ENCODE data around the gene PDXDC1. TPM values are rescaled to one million over a fixed set of nuclear protein-coding genes. Genes with fewer than 3 reads are reported as not detected.
"Not testable (repeated sequence)": the region's sequence is repeated elsewhere in the genome, so short reads cannot be mapped to it uniquely, and the experiment has no call there.

Gene PDXDC1
- total RNA-seq, 1 donor from 2014 or later, result 36.0 TPM

GRCh38 chr16:15149260-15149659 is 174.4 kb downstream of the PDXDC1 start:
- H3K27ac ChIP-seq (ENCODE audit: low read depth, low read length); H3K9ac ChIP-seq (ENCODE audit: low read depth in 1 of 3, low read length in 3 of 3): not testable (repeated sequence)

DNA sequence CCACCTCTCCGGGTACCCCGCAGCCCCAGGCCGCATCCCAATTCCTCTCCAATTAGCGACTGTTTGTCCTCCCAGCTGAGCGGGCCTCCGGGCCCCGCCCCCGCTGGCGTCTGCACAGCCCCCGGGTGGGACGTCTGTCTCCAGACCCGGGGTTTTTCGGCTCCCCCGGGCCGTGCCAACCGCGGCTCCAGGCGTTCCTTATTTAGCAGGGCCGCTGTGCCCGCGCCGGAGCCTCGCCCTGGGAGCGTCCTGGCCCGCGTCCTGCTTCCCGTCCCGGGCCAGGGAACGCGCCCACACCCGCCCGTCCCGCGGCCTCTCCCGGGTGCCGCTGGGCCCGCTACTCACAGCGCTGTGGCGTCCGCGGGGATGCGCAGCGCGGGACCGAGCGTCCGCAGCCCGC is 179.2 kb downstream of the PDXDC1 start:
- H3K27me3 ChIP-seq (ENCODE audit: control insufficient read depth in 3 of 3, insufficient read depth in 3 of 3, low read length in 3 of 3); H3K27ac ChIP-seq (ENCODE audit: low read depth, low read length); H3K36me3 ChIP-seq (ENCODE audit: control insufficient read depth in 3 of 3, insufficient read depth in 3 of 3, low read length in 3 of 3); H3K9me3 ChIP-seq (ENCODE audit: control insufficient read depth in 3 of 3, low read length in 3 of 3); H3K4me1 ChIP-seq (ENCODE audit: control insufficient read depth in 3 of 3, insufficient read depth in 3 of 3, low read length in 3 of 3): not testable (repeated sequence)
- H3K9ac ChIP-seq (ENCODE audit: low read depth in 1 of 3, low read length in 3 of 3), result peak overlapping the region in 2 of 3 donors; percentile 50 to 62
- H3K4me3 ChIP-seq (ENCODE audit: low read length in 3 of 3), result peak overlapping the region in 2 of 3 donors; percentile 54 to 56

More at GRCh38 chr16:15149260-15149659, 174.4 kb downstream of the PDXDC1 start:
- peaks cover 21 to 38% (median 34%) of the 10 kb centered on the region in 3 donors for H3K4me1 ChIP-seq (ENCODE audit: control insufficient read depth in 3 of 3, insufficient read depth in 3 of 3, low read length in 3 of 3)
- H3K9me3 ChIP-seq (ENCODE audit: control insufficient read depth in 3 of 3, low read length in 3 of 3); H3K4me3 ChIP-seq (ENCODE audit: low read length in 3 of 3); H3K27me3 ChIP-seq (ENCODE audit: control insufficient read depth in 3 of 3, insufficient read depth in 3 of 3, low read length in 3 of 3); H3K36me3 ChIP-seq (ENCODE audit: control insufficient read depth in 3 of 3, insufficient read depth in 3 of 3, low read length in 3 of 3): not testable (repeated sequence)

- not testable (repeated sequence) for H3K4me1 ChIP-seq (ENCODE audit: control insufficient read depth in 3 of 3, insufficient read depth in 3 of 3, low read length in 3 of 3); H3K4me3 ChIP-seq (ENCODE audit: low read length in 3 of 3); H3K27ac ChIP-seq (ENCODE audit: low read depth, low read length); H3K36me3 ChIP-seq (ENCODE audit: control insufficient read depth in 3 of 3, insufficient read depth in 3 of 3, low read length in 3 of 3); H3K27me3 ChIP-seq (ENCODE audit: control insufficient read depth in 3 of 3, insufficient read depth in 3 of 3, low read length in 3 of 3); H3K9me3 ChIP-seq (ENCODE audit: control insufficient read depth in 3 of 3, low read length in 3 of 3)
- peak overlapping the region in 1 of 3 donors; percentile 33 for H3K9ac ChIP-seq (ENCODE audit: low read depth in 1 of 3, low read length in 3 of 3)
Observed at GRCh38 chr16:15154650-15155562, 180.1 kb downstream of the PDXDC1 start.

- H3K9ac ChIP-seq (ENCODE audit: low read depth in 1 of 3, low read length in 3 of 3), result not testable (repeated sequence)
Observed at GRCh38 chr16:15157644-15158043, 182.8 kb downstream of the PDXDC1 start.

GRCh38 chr16:15159671-15160070 is 184.8 kb downstream of the PDXDC1 start:
- not testable (repeated sequence) for H3K9ac ChIP-seq (ENCODE audit: low read depth in 1 of 3, low read length in 3 of 3); H3K4me3 ChIP-seq (ENCODE audit: low read length in 3 of 3); H3K27me3 ChIP-seq (ENCODE audit: control insufficient read depth in 3 of 3, insufficient read depth in 3 of 3, low read length in 3 of 3); H3K36me3 ChIP-seq (ENCODE audit: control insufficient read depth in 3 of 3, insufficient read depth in 3 of 3, low read length in 3 of 3); H3K27ac ChIP-seq (ENCODE audit: low read depth, low read length); H3K4me1 ChIP-seq (ENCODE audit: control insufficient read depth in 3 of 3, insufficient read depth in 3 of 3, low read length in 3 of 3); H3K9me3 ChIP-seq (ENCODE audit: control insufficient read depth in 3 of 3, low read length in 3 of 3)

More at GRCh38 chr16:15157644-15158043, 182.8 kb downstream of the PDXDC1 start:
- H3K9me3 ChIP-seq (ENCODE audit: control insufficient read depth in 3 of 3, low read length in 3 of 3); H3K4me3 ChIP-seq (ENCODE audit: low read length in 3 of 3); H3K27me3 ChIP-seq (ENCODE audit: control insufficient read depth in 3 of 3, insufficient read depth in 3 of 3, low read length in 3 of 3); H3K27ac ChIP-seq (ENCODE audit: low read depth, low read length); H3K4me1 ChIP-seq (ENCODE audit: control insufficient read depth in 3 of 3, insufficient read depth in 3 of 3, low read length in 3 of 3); H3K36me3 ChIP-seq (ENCODE audit: control insufficient read depth in 3 of 3, insufficient read depth in 3 of 3, low read length in 3 of 3): not testable (repeated sequence)

- H3K4me1 ChIP-seq (ENCODE audit: control insufficient read depth in 3 of 3, insufficient read depth in 3 of 3, low read length in 3 of 3); H3K27ac ChIP-seq (ENCODE audit: low read depth, low read length); H3K4me3 ChIP-seq (ENCODE audit: low read length in 3 of 3); H3K27me3 ChIP-seq (ENCODE audit: control insufficient read depth in 3 of 3, insufficient read depth in 3 of 3, low read length in 3 of 3); H3K9me3 ChIP-seq (ENCODE audit: control insufficient read depth in 3 of 3, low read length in 3 of 3); H3K36me3 ChIP-seq (ENCODE audit: control insufficient read depth in 3 of 3, insufficient read depth in 3 of 3, low read length in 3 of 3); H3K9ac ChIP-seq (ENCODE audit: low read depth in 1 of 3, low read length in 3 of 3): not testable (repeated sequence)
Observed at GRCh38 chr16:15160571-15160970, 185.7 kb downstream of the PDXDC1 start.

DNA sequence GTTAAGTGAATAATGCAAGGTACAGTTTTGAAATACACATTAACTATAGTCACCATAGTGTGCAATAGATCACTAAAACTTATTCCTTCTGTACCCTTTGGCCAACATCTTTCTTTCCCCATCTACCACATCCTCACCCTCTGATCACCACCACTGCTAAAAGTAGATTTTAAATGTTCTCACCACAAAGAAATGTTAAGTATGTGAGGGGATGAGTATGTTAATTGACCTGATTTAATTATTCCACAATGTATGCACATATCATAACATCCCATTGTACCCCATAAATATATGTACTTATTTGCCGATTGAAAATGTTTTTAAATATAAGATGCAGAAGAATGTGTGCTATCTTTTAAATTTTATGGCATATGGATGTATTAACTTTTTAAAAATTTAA is 188.2 kb downstream of the PDXDC1 start:
- H3K36me3 ChIP-seq (ENCODE audit: control insufficient read depth in 3 of 3, insufficient read depth in 3 of 3, low read length in 3 of 3); H3K4me3 ChIP-seq (ENCODE audit: low read length in 3 of 3); H3K27me3 ChIP-seq (ENCODE audit: control insufficient read depth in 3 of 3, insufficient read depth in 3 of 3, low read length in 3 of 3); H3K9me3 ChIP-seq (ENCODE audit: control insufficient read depth in 3 of 3, low read length in 3 of 3); H3K27ac ChIP-seq (ENCODE audit: low read depth, low read length); H3K4me1 ChIP-seq (ENCODE audit: control insufficient read depth in 3 of 3, insufficient read depth in 3 of 3, low read length in 3 of 3); H3K9ac ChIP-seq (ENCODE audit: low read depth in 1 of 3, low read length in 3 of 3): not testable (repeated sequence)

DNA sequence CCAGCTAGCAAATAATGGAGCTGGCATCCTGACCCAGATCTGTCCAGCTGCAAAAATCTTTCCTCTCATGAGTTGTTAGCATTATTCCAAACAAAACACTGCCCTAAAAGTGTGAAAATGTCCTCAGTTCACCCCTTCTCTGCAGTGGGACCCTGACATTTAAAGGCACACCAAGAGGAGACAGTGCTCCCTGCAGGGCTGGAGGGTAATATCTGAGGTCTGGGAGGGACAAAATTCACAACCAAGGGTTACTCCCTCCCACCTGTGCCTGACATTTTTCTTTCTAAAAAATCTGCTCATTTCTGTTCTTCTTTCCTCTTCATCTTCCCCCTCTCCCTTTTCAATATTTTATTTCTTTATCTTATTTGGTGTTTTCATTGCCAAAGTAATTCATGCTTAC is 191.4 kb downstream of the PDXDC1 start:
- H3K9me3 ChIP-seq (ENCODE audit: control insufficient read depth in 3 of 3, low read length in 3 of 3); H3K9ac ChIP-seq (ENCODE audit: low read depth in 1 of 3, low read length in 3 of 3); H3K27ac ChIP-seq (ENCODE audit: low read depth, low read length); H3K4me1 ChIP-seq (ENCODE audit: control insufficient read depth in 3 of 3, insufficient read depth in 3 of 3, low read length in 3 of 3); H3K4me3 ChIP-seq (ENCODE audit: low read length in 3 of 3); H3K36me3 ChIP-seq (ENCODE audit: control insufficient read depth in 3 of 3, insufficient read depth in 3 of 3, low read length in 3 of 3); H3K27me3 ChIP-seq (ENCODE audit: control insufficient read depth in 3 of 3, insufficient read depth in 3 of 3, low read length in 3 of 3): not testable (repeated sequence)

DNA sequence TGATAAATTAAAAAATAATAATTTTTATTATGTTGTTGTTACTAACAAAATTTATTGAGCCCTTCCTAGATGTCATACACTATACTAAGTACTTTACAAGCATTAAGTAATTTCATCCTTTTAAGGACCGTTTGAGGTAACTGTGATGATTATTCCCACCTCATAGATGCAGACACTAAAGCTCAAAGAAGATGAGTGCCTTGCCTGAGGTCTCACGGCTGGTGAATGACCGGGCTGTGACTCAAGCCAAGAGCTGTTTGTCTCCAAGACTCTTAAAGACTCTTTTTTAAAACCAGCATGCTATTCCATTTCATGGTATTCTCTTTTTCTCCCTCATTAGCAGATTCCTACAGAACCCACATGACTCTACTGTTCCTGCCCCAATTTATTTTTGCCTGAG is 193.5 kb downstream of the PDXDC1 start:
- H3K27ac ChIP-seq (ENCODE audit: low read depth, low read length); H3K4me1 ChIP-seq (ENCODE audit: control insufficient read depth in 3 of 3, insufficient read depth in 3 of 3, low read length in 3 of 3); H3K27me3 ChIP-seq (ENCODE audit: control insufficient read depth in 3 of 3, insufficient read depth in 3 of 3, low read length in 3 of 3); H3K9me3 ChIP-seq (ENCODE audit: control insufficient read depth in 3 of 3, low read length in 3 of 3); H3K36me3 ChIP-seq (ENCODE audit: control insufficient read depth in 3 of 3, insufficient read depth in 3 of 3, low read length in 3 of 3); H3K4me3 ChIP-seq (ENCODE audit: low read length in 3 of 3); H3K9ac ChIP-seq (ENCODE audit: low read depth in 1 of 3, low read length in 3 of 3): not testable (repeated sequence)

- H3K27me3 ChIP-seq (ENCODE audit: control insufficient read depth in 3 of 3, insufficient read depth in 3 of 3, low read length in 3 of 3); H3K9me3 ChIP-seq (ENCODE audit: control insufficient read depth in 3 of 3, low read length in 3 of 3); H3K27ac ChIP-seq (ENCODE audit: low read depth, low read length); H3K36me3 ChIP-seq (ENCODE audit: control insufficient read depth in 3 of 3, insufficient read depth in 3 of 3, low read length in 3 of 3); H3K4me1 ChIP-seq (ENCODE audit: control insufficient read depth in 3 of 3, insufficient read depth in 3 of 3, low read length in 3 of 3); H3K4me3 ChIP-seq (ENCODE audit: low read length in 3 of 3); H3K9ac ChIP-seq (ENCODE audit: low read depth in 1 of 3, low read length in 3 of 3): not testable (repeated sequence)
Observed at GRCh38 chr16:15168953-15169652, 194.3 kb downstream of the PDXDC1 start.

All from skeletal muscle tissue (tissue), 4 donors.